HG02970 (cell line): ENCODE results near the gene CKS2.
"Not testable (repeated sequence)": the region's sequence is repeated elsewhere in the genome, so short reads cannot be mapped to it uniquely, and the experiment has no call there.

ENCODE experiments used
- ATAC-seq: cut with Tn5 transposase; IDR thresholded peaks from one replicate; pipeline ENCODE4 v1.9.1; 2021; ENCODE audit warnings: mild to moderate bottlenecking, moderate library complexity, moderate number of reproducible peaks; ENCODE audit not compliant: unreplicated experiment, low FRiP score

CKS2 gene

GRCh38 chr9:89310475-89311345 lies at the start of gene CKS2:
TSS of gene CKS2 (plus strand) at chr9:89311195. CDS start at chr9:89311293, 98 bp downstream.
- ATAC-seq, result peak; percentile 91

- no peak for ATAC-seq
These were observed 37.3 kb upstream of the CKS2 start for GRCh38 chr9:89273528-89274279.

GRCh38 chr9:89274838-89275237 lies 36.2 kb upstream of the CKS2 start:
- ATAC-seq, result no peak

- ATAC-seq, result not testable (repeated sequence)
These were observed 35.0 kb upstream of the CKS2 start for GRCh38 chr9:89276040-89276439.

- no peak for ATAC-seq
These were observed 34.0 kb upstream of the CKS2 start for GRCh38 chr9:89277043-89277442.

- ATAC-seq, result no peak
These were observed 33.5 kb upstream of the CKS2 start for GRCh38 chr9:89277454-89277853.

- no peak for ATAC-seq
These were observed 32.4 kb upstream of the CKS2 start for GRCh38 chr9:89278551-89278950.

GRCh38 chr9:89278997-89279739 lies 31.8 kb upstream of the CKS2 start:
- no peak for ATAC-seq

GRCh38 chr9:89281106-89281505 lies 29.9 kb upstream of the CKS2 start:
- no peak for ATAC-seq

GRCh38 chr9:89282248-89282968 lies 28.6 kb upstream of the CKS2 start:
- not testable (repeated sequence) for ATAC-seq

- ATAC-seq, result no peak
These were observed 26.9 kb upstream of the CKS2 start for GRCh38 chr9:89284076-89284475.

- no peak for ATAC-seq
These were observed 19.3 kb upstream of the CKS2 start for GRCh38 chr9:89291741-89292140.

- no peak for ATAC-seq
These were observed 18.0 kb upstream of the CKS2 start for GRCh38 chr9:89293014-89293413.

- ATAC-seq, result no peak
These were observed 15.6 kb upstream of the CKS2 start for GRCh38 chr9:89295400-89295799.

- ATAC-seq, result not testable (repeated sequence)
These were observed 9.0 kb upstream of the CKS2 start for GRCh38 chr9:89301996-89302395.

- ATAC-seq, result no peak
These were observed 6.8 kb upstream of the CKS2 start for GRCh38 chr9:89304020-89304833.

- ATAC-seq, result no peak
These were observed 6.2 kb upstream of the CKS2 start for GRCh38 chr9:89304834-89305188.

- no peak for ATAC-seq
These were observed 5.1 kb upstream of the CKS2 start for GRCh38 chr9:89305868-89306267.

GRCh38 chr9:89309166-89309565 lies 1.8 kb upstream of the CKS2 start:
- no peak for ATAC-seq
